Measurements from ENCODE around the gene OMG.

OMG gene

GRCh38 chr17:31308372-31309334 lies 11.6 kb upstream of the OMG start:
- Histone ChIP-seq H3K36me3 (ENCODE audit: insufficient read depth, low read length) (peaks cover 13% of the 10 kb centered on the region), H2AFZ (ENCODE audit: low read length, unreplicated experiment) (no peak overlapping the region), H3K27me3 (ENCODE audit: insufficient read depth, low read length) (no peaks in the 10 kb centered on the region), H3K79me2 (ENCODE audit: control insufficient read depth, insufficient read depth, low read length, unreplicated experiment) (peaks cover 20% of the 10 kb centered on the region), H3K4me1 (ENCODE audit: control insufficient read depth, insufficient read depth, low read length, unreplicated experiment) (peaks cover 5% of the 10 kb centered on the region), H3K4me3 (ENCODE audit: low read depth, low read length) (no peak overlapping the region), H3K27ac (ENCODE audit: low read depth, low read length) (no peak overlapping the region)

GRCh38 chr17:31307640-31308039 lies 10.6 kb upstream of the OMG start:
- Histone ChIP-seq H3K79me2 (ENCODE audit: control insufficient read depth, insufficient read depth, low read length, unreplicated experiment) (peaks cover 20% of the 10 kb centered on the region), H2AFZ (ENCODE audit: low read length, unreplicated experiment) (no peak overlapping the region), H3K27ac (ENCODE audit: low read depth, low read length) (no peak overlapping the region), H3K4me3 (ENCODE audit: low read depth, low read length) (no peak overlapping the region), H3K36me3 (ENCODE audit: insufficient read depth, low read length) (peaks cover 16% of the 10 kb centered on the region), H3K4me1 (ENCODE audit: control insufficient read depth, insufficient read depth, low read length, unreplicated experiment) (peaks cover 5% of the 10 kb centered on the region), H3K27me3 (ENCODE audit: insufficient read depth, low read length) (no peaks in the 10 kb centered on the region)

GRCh38 chr17:31299624-31300023 lies 2.6 kb upstream of the OMG start:
- H3K27me3 ChIP-seq (ENCODE audit: insufficient read depth, low read length) = no peaks in the 10 kb centered on the region
- H3K36me3 ChIP-seq (ENCODE audit: insufficient read depth, low read length) = peaks cover 8% of the 10 kb centered on the region; the same call in 1 of the 2 replicates
- H3K4me1 ChIP-seq (ENCODE audit: control insufficient read depth, insufficient read depth, low read length, unreplicated experiment) = no peaks in the 10 kb centered on the region
- no peak overlapping the region for H2AFZ ChIP-seq (ENCODE audit: low read length, unreplicated experiment)
- H3K4me3 ChIP-seq (ENCODE audit: low read depth, low read length) = no peak overlapping the region
- peaks cover under 1% of the 10 kb centered on the region for H3K79me2 ChIP-seq (ENCODE audit: control insufficient read depth, insufficient read depth, low read length, unreplicated experiment)
- H3K27ac ChIP-seq (ENCODE audit: low read depth, low read length) = no peak overlapping the region

- Histone ChIP-seq H2AFZ (ENCODE audit: low read length, unreplicated experiment) (no peak overlapping the region), H3K27ac (ENCODE audit: low read depth, low read length) (no peak overlapping the region), H3K36me3 (ENCODE audit: insufficient read depth, low read length) (no peaks in the 10 kb centered on the region), H3K4me3 (ENCODE audit: low read depth, low read length) (no peak overlapping the region), H3K4me1 (ENCODE audit: control insufficient read depth, insufficient read depth, low read length, unreplicated experiment) (no peaks in the 10 kb centered on the region), H3K27me3 (ENCODE audit: insufficient read depth, low read length) (no peaks in the 10 kb centered on the region), H3K79me2 (ENCODE audit: control insufficient read depth, insufficient read depth, low read length, unreplicated experiment) (no peaks in the 10 kb centered on the region)
Observed at GRCh38 chr17:31296142-31296541, 897 bp downstream of the OMG start.

GRCh38 chr17:31295489-31295871 lies 1.6 kb downstream of the OMG start:
- H3K27ac ChIP-seq (ENCODE audit: low read depth, low read length) = no peak overlapping the region

GRCh38 chr17:31294820-31295488 lies 2.1 kb downstream of the OMG start:
- Histone ChIP-seq H3K4me3 (ENCODE audit: low read depth, low read length) (no peak overlapping the region), H3K36me3 (ENCODE audit: insufficient read depth, low read length) (no peaks in the 10 kb centered on the region), H2AFZ (ENCODE audit: low read length, unreplicated experiment) (no peak overlapping the region), H3K4me1 (ENCODE audit: control insufficient read depth, insufficient read depth, low read length, unreplicated experiment) (no peaks in the 10 kb centered on the region), H3K27ac (ENCODE audit: low read depth, low read length) (no peak overlapping the region), H3K79me2 (ENCODE audit: control insufficient read depth, insufficient read depth, low read length, unreplicated experiment) (no peaks in the 10 kb centered on the region), H3K27me3 (ENCODE audit: insufficient read depth, low read length) (no peaks in the 10 kb centered on the region)

More at GRCh38 chr17:31295489-31295871, 1.6 kb downstream of the OMG start:
- no peaks in the 10 kb centered on the region for H3K79me2 ChIP-seq (ENCODE audit: control insufficient read depth, insufficient read depth, low read length, unreplicated experiment)
- no peaks in the 10 kb centered on the region for H3K4me1 ChIP-seq (ENCODE audit: control insufficient read depth, insufficient read depth, low read length, unreplicated experiment)
- H2AFZ ChIP-seq (ENCODE audit: low read length, unreplicated experiment) = no peak overlapping the region
- no peak overlapping the region for H3K4me3 ChIP-seq (ENCODE audit: low read depth, low read length)
- H3K27me3 ChIP-seq (ENCODE audit: insufficient read depth, low read length) = no peaks in the 10 kb centered on the region
- H3K36me3 ChIP-seq (ENCODE audit: insufficient read depth, low read length) = no peaks in the 10 kb centered on the region

- no peak overlapping the region for H2AFZ ChIP-seq (ENCODE audit: low read length, unreplicated experiment)
Observed at GRCh38 chr17:31294231-31294630, 2.8 kb downstream of the OMG start.

GRCh38 chr17:31293581-31293980 lies 3.5 kb downstream of the OMG start:
- Histone ChIP-seq H3K79me2 (ENCODE audit: control insufficient read depth, insufficient read depth, low read length, unreplicated experiment) (no peaks in the 10 kb centered on the region), H3K4me1 (ENCODE audit: control insufficient read depth, insufficient read depth, low read length, unreplicated experiment) (peaks cover 5% of the 10 kb centered on the region), H3K4me3 (ENCODE audit: low read depth, low read length) (no peak overlapping the region), H3K36me3 (ENCODE audit: insufficient read depth, low read length) (no peaks in the 10 kb centered on the region), H3K27me3 (ENCODE audit: insufficient read depth, low read length) (no peaks in the 10 kb centered on the region), H2AFZ (ENCODE audit: low read length, unreplicated experiment) (no peak overlapping the region), H3K27ac (ENCODE audit: low read depth, low read length) (no peak overlapping the region)

More at GRCh38 chr17:31294231-31294630, 2.8 kb downstream of the OMG start:
- no peaks in the 10 kb centered on the region for H3K79me2 ChIP-seq (ENCODE audit: control insufficient read depth, insufficient read depth, low read length, unreplicated experiment)
- no peaks in the 10 kb centered on the region for H3K36me3 ChIP-seq (ENCODE audit: insufficient read depth, low read length)
- no peaks in the 10 kb centered on the region for H3K27me3 ChIP-seq (ENCODE audit: insufficient read depth, low read length)
- peaks cover 5% of the 10 kb centered on the region for H3K4me1 ChIP-seq (ENCODE audit: control insufficient read depth, insufficient read depth, low read length, unreplicated experiment)
- H3K4me3 ChIP-seq (ENCODE audit: low read depth, low read length) = no peak overlapping the region
- no peak overlapping the region for H3K27ac ChIP-seq (ENCODE audit: low read depth, low read length)

- H3K27ac ChIP-seq (ENCODE audit: low read depth, low read length) = no peak overlapping the region
Observed at GRCh38 chr17:31291820-31292219, 5.2 kb downstream of the OMG start.

GRCh38 chr17:31289790-31290189 lies 7.2 kb downstream of the OMG start:
- Histone ChIP-seq H3K79me2 (ENCODE audit: control insufficient read depth, insufficient read depth, low read length, unreplicated experiment) (no peaks in the 10 kb centered on the region), H3K36me3 (ENCODE audit: insufficient read depth, low read length) (no peaks in the 10 kb centered on the region), H3K27ac (ENCODE audit: low read depth, low read length) (no peak overlapping the region), H2AFZ (ENCODE audit: low read length, unreplicated experiment) (no peak overlapping the region), H3K27me3 (ENCODE audit: insufficient read depth, low read length) (no peaks in the 10 kb centered on the region), H3K4me1 (ENCODE audit: control insufficient read depth, insufficient read depth, low read length, unreplicated experiment) (peaks cover 5% of the 10 kb centered on the region), H3K4me3 (ENCODE audit: low read depth, low read length) (no peak overlapping the region)

More at GRCh38 chr17:31291820-31292219, 5.2 kb downstream of the OMG start:
- Histone ChIP-seq H3K79me2 (ENCODE audit: control insufficient read depth, insufficient read depth, low read length, unreplicated experiment) (no peaks in the 10 kb centered on the region), H3K4me1 (ENCODE audit: control insufficient read depth, insufficient read depth, low read length, unreplicated experiment) (peaks cover 5% of the 10 kb centered on the region), H2AFZ (ENCODE audit: low read length, unreplicated experiment) (no peak overlapping the region), H3K4me3 (ENCODE audit: low read depth, low read length) (no peak overlapping the region), H3K36me3 (ENCODE audit: insufficient read depth, low read length) (no peaks in the 10 kb centered on the region), H3K27me3 (ENCODE audit: insufficient read depth, low read length) (no peaks in the 10 kb centered on the region)

Data from ACC112 (cell line).